SK-N-SH (cell line): ENCODE measurements around the gene SIGLEC6. TPM values are rescaled to one million over a fixed set of nuclear protein-coding genes. Genes with fewer than 3 reads are reported as not detected.

Experiments used
- CTCF ChIA-PET: fragments of 300-600, 350-600 bp; formaldehyde crosslinking; extraction: SDS; loops from one replicate; lab custom pipeline; 2021; lab: Yijun Ruan, JAX
- POLR2A ChIA-PET: fragments of 350-600 bp; sonication (Branson Sonifier 250); formaldehyde crosslinking; extraction: SDS; loops from one replicate; lab custom pipeline; 2020; ENCODE audit warnings: antibody characterized with exemption, inconsistent platforms; lab: Yijun Ruan, JAX
- DNase-seq: peaks from one replicate; pipeline ENCODE4 v3.0.0; 2012
- H2AFZ ChIP-seq: fragments of 200-600 bp; sonication (generic); 2 replicates; pipeline ENCODE4 v1.8.1; 2016; ENCODE audit warnings: antibody characterized with exemption, mild to moderate bottlenecking, low read depth
- H3F3A ChIP-seq: fragments of 200-600 bp; sonication (generic); replicated peaks from 2 replicates; pipeline ENCODE3; 2016; ENCODE audit warnings: antibody characterized with exemption, mild to moderate bottlenecking; ENCODE audit not compliant: insufficient read depth
- H3K27ac ChIP-seq, 2 experiments: fragments of 200-500 bp in 1 of 2; fragments of 200-600 bp in 1 of 2; sonication (Bioruptor generic) in 1 of 2; sonication (generic), shearing (Covaris generic) in 1 of 2; 2 replicates each; pipeline versions ENCODE4 v1.5.1 to v1.6.1; 2014 to 2016; ENCODE audit warnings: low read depth in 2 of 2, inconsistent platforms in 1 of 2, low read length in 1 of 2, mild to moderate bottlenecking in 1 of 2, mixed read lengths in 1 of 2
- H3K27me3 ChIP-seq: fragments of 200-600 bp; sonication (generic), shearing (Covaris generic); 2 replicates; pipeline ENCODE4 v1.6.1; 2016; ENCODE audit warnings: mixed run types; ENCODE audit not compliant: insufficient read depth
- H3K36me3 ChIP-seq, 2 experiments: fragments of 200-500 bp in 1 of 2; fragments of 200-600 bp in 1 of 2; sonication (Bioruptor generic) in 1 of 2; sonication (generic) in 1 of 2; replicated peaks in 1 of 2; 2 replicates each; pipeline versions ENCODE3 to v1.5.1; 2014 to 2016; ENCODE audit warnings: low read length in 1 of 2, mild to moderate bottlenecking in 1 of 2; ENCODE audit not compliant: insufficient read depth in 2 of 2, control insufficient read depth in 1 of 2
- H3K4me1 ChIP-seq, 2 experiments: fragments of 200-500 bp in 1 of 2; fragments of 200-600 bp in 1 of 2; sonication (Bioruptor generic) in 1 of 2; sonication (generic), shearing (Covaris generic) in 1 of 2; 2 replicates each; pipeline versions ENCODE4 v1.5.1 to v1.6.1; 2014 to 2016; ENCODE audit warnings: low read depth in 1 of 2, low read length in 1 of 2, mixed run types in 1 of 2; ENCODE audit not compliant: insufficient read depth in 2 of 2, control insufficient read depth in 1 of 2
- H3K4me2 ChIP-seq: fragments of 200-600 bp; sonication (generic), shearing (Covaris generic); 2 replicates; pipeline ENCODE4 v1.6.1; 2017; ENCODE audit warnings: mixed run types
- H3K4me3 ChIP-seq, 2 experiments: fragments of 200-500 bp in 1 of 2; fragments of 200-600 bp in 1 of 2; sonication (Bioruptor generic) in 1 of 2; sonication (generic), shearing (Covaris generic) in 1 of 2; 2 replicates each; pipeline versions ENCODE4 v1.5.1 to v1.8.1; 2014 to 2016; ENCODE audit warnings: low read depth in 2 of 2, inconsistent platforms in 1 of 2, low read length in 1 of 2, mild to moderate bottlenecking in 1 of 2, mixed read lengths in 1 of 2, moderate library complexity in 1 of 2
- H3K79me2 ChIP-seq: fragments of 200-600 bp; sonication (generic); 2 replicates; pipeline ENCODE4 v1.8.1; 2017; ENCODE audit warnings: mild to moderate bottlenecking; ENCODE audit not compliant: insufficient read depth
- H3K9ac ChIP-seq: fragments of 200-600 bp; sonication (generic); 2 replicates; pipeline ENCODE4 v1.6.1; 2017; ENCODE audit warnings: mixed run types
- H3K9me2 ChIP-seq: fragments of 200-600 bp; sonication (generic); 2 replicates; pipeline ENCODE4 v1.6.1; 2017; ENCODE audit warnings: mixed run types
- H3K9me3 ChIP-seq: fragments of 200-600 bp; sonication (generic); 2 replicates; pipeline ENCODE4 v1.6.1; 2017; ENCODE audit warnings: mixed run types, mild to moderate bottlenecking, moderate library complexity
- H4K20me1 ChIP-seq: fragments of 200-600 bp; sonication (generic); 2 replicates; pipeline ENCODE4 v1.6.1; 2017; ENCODE audit warnings: mild to moderate bottlenecking, mixed run types; ENCODE audit not compliant: insufficient read depth
- FOSL2 ChIP-seq: IDR thresholded peaks from 2 replicates; pipeline ENCODE4 v1.4.0; 2012; ENCODE audit warnings: low read depth, mild to moderate bottlenecking, moderate library complexity, borderline replicate concordance
- JUND ChIP-seq: IDR thresholded peaks from 2 replicates; pipeline ENCODE4 v1.4.0; 2012
- NFIC ChIP-seq: IDR thresholded peaks from 2 replicates; pipeline ENCODE4 v1.4.0; 2012; ENCODE audit warnings: borderline replicate concordance
- NRF1 ChIP-seq: IDR thresholded peaks from 2 replicates; pipeline ENCODE4 v1.6.1; 2012; ENCODE audit warnings: low read depth, mild to moderate bottlenecking, low read length
- POLR2AphosphoS5 ChIP-seq: IDR thresholded peaks from 2 replicates; pipeline ENCODE4 v1.6.1; 2012; ENCODE audit warnings: low read depth, low read length
- RAD21 ChIP-seq: IDR thresholded peaks from 2 replicates; pipeline ENCODE4 v1.6.1; 2012; ENCODE audit warnings: mild to moderate bottlenecking, low read length
- RCOR1 ChIP-seq: fragments of 150-350 bp; IDR thresholded peaks from 2 replicates; pipeline ENCODE4 v1.6.1; 2017; ENCODE audit warnings: antibody characterized with exemption, low read length
- TAF1 ChIP-seq: IDR thresholded peaks from 2 replicates; pipeline ENCODE4 v1.6.1; 2012; ENCODE audit warnings: low read depth, mild to moderate bottlenecking, low read length, moderate library complexity, borderline replicate concordance
- TEAD4 ChIP-seq: IDR thresholded peaks from 2 replicates; pipeline ENCODE4 v1.4.0; 2012; ENCODE audit warnings: mild to moderate bottlenecking, borderline replicate concordance; ENCODE audit not compliant: insufficient read depth
- USF2 ChIP-seq: fragments of 150-350 bp; IDR thresholded peaks from 2 replicates; pipeline ENCODE4 v1.6.1; 2017; ENCODE audit warnings: antibody characterized with exemption, low read length, low read depth, borderline replicate concordance
- YY1 ChIP-seq: IDR thresholded peaks from 2 replicates; pipeline ENCODE4 v1.4.0; 2012; ENCODE audit warnings: low read depth, mild to moderate bottlenecking
- ZBTB33 ChIP-seq: IDR thresholded peaks from 2 replicates; pipeline ENCODE4 v1.4.0; 2012; ENCODE audit warnings: low read depth, borderline replicate concordance
- WGBS: methylation state at CpG from one replicate; pipeline ENCODE4 v1.1.6; 2017; ENCODE audit warnings: low lambda C conversion rate; 5-methylcytosine and 5-hydroxymethylcytosine counted together
- polyA plus RNA-seq, 3 experiments: library from polyadenylated mRNA; depleted of rRNA; stranded (reverse); fragments of >200 nt; gene quantifications; 2 replicates each; pipeline ENCODE4 v1.2.3, GENCODE V29; 2012
- TF ChIP-seq, protein P1 (sequence below): IDR thresholded peaks from 2 replicates; pipeline ENCODE4 v1.4.0; 2012; ENCODE audit warnings: low read depth, borderline replicate concordance
- TF ChIP-seq, protein P2 (sequence below): IDR thresholded peaks from 2 replicates; pipeline ENCODE4 v1.4.0; 2012; ENCODE audit warnings: low read depth
- TF ChIP-seq, protein P3 (sequence below): fragments of 200-600 bp; sonication (generic); IDR thresholded peaks from 2 replicates; pipeline ENCODE4 v1.6.1; 2017; ENCODE audit warnings: antibody characterized with exemption, mild to moderate bottlenecking, moderate library complexity

SIGLEC6 gene
- polyA plus RNA-seq, 1 of the 3 experiments (the other 2 are of a cell fraction): not detected

DNA sequence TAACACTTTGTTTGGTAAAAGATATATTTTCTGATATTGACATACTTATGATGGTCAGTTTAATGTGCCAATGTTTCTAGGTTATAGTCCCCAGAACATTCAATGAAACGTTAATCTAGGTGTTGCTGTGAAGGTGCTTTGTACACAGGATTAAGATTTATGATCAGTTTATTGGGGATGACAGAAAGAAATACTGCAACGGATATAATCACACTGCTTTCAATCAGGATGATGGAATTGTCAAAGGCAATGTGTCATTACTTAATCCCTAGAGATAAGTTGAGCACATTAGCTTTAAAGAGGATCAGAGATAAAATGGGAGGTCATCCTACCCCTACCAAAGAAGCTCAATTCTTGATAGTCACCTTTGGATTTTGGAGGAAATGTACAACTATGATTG lies 17.5 kb downstream of the SIGLEC6 start:
- Histone ChIP-seq H3K9ac (no peak overlapping the region), H4K20me1 (no peaks in the 10 kb centered on the region), H3K4me1 (no peaks in the 10 kb centered on the region), H3K27ac (no peak overlapping the region), H3K4me3 (no peak overlapping the region), H3F3A (no peaks in the 10 kb centered on the region), H2AFZ (no peak overlapping the region), H3K9me3 (no peaks in the 10 kb centered on the region), H3K36me3 (no peaks in the 10 kb centered on the region), H3K9me2 (no peaks in the 10 kb centered on the region), H3K27me3 (peaks cover 15% of the 10 kb centered on the region; the same call in 1 of the 2 replicates), H3K79me2 (no peaks in the 10 kb centered on the region), H3K4me2 (no peak overlapping the region)
- TF ChIP-seq ZBTB33: no peak
- no peak for TF ChIP-seq USF2
- TF ChIP-seq POLR2AphosphoS5: no peak
- no peak for TF ChIP-seq TAF1
- TF ChIP-seq, protein P1, sequence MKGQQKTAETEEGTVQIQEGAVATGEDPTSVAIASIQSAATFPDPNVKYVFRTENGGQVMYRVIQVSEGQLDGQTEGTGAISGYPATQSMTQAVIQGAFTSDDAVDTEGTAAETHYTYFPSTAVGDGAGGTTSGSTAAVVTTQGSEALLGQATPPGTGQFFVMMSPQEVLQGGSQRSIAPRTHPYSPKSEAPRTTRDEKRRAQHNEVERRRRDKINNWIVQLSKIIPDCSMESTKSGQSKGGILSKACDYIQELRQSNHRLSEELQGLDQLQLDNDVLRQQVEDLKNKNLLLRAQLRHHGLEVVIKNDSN: no peak
- TF ChIP-seq TEAD4: no peak
- TF ChIP-seq JUND: no peak
- no peak for TF ChIP-seq NRF1
- TF ChIP-seq RAD21: no peak
- no peak for TF ChIP-seq RCOR1
- TF ChIP-seq, protein P2, sequence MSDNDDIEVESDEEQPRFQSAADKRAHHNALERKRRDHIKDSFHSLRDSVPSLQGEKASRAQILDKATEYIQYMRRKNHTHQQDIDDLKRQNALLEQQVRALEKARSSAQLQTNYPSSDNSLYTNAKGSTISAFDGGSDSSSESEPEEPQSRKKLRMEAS: no peak
- no peak for TF ChIP-seq YY1
- no peak for TF ChIP-seq NFIC
- TF ChIP-seq FOSL2: no peak
- TF ChIP-seq, protein P3, sequence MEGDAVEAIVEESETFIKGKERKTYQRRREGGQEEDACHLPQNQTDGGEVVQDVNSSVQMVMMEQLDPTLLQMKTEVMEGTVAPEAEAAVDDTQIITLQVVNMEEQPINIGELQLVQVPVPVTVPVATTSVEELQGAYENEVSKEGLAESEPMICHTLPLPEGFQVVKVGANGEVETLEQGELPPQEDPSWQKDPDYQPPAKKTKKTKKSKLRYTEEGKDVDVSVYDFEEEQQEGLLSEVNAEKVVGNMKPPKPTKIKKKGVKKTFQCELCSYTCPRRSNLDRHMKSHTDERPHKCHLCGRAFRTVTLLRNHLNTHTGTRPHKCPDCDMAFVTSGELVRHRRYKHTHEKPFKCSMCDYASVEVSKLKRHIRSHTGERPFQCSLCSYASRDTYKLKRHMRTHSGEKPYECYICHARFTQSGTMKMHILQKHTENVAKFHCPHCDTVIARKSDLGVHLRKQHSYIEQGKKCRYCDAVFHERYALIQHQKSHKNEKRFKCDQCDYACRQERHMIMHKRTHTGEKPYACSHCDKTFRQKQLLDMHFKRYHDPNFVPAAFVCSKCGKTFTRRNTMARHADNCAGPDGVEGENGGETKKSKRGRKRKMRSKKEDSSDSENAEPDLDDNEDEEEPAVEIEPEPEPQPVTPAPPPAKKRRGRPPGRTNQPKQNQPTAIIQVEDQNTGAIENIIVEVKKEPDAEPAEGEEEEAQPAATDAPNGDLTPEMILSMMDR: no peak
- ChIA-PET POLR2A (no interaction called here), CTCF (interaction anchor here (0.7 to 2.9 kb wide), 15 partner anchors 9 to 355 kb away, joined by 3 to 16 read pairs (median 4); no protein-coding TSS in a partner anchor)
- no peak for DNase-seq
- 4% methylated on average over 2 of the region's 2 CpGs for WGBS
